Stimulated activated CD8-positive, alpha-beta memory T cell treated with anti-CD3 and anti-CD28 coated beads, Interleukin-4, amount 100 ng/mL, for 48 hours (primary cell): ENCODE data around the gene ST6GALNAC3.

Experiments
- DNase-seq: peaks from one replicate; pipeline ENCODE4 v3.0.0-alpha.2; 2020

Gene ST6GALNAC3

GRCh38 chr1:76256289-76257223 lies 182.0 kb downstream of the ST6GALNAC3 start:
- no peak for DNase-seq

GRCh38 chr1:76257823-76258222 lies 183.3 kb downstream of the ST6GALNAC3 start:
- DNase-seq = no peak

GRCh38 chr1:76259270-76259669 lies 184.7 kb downstream of the ST6GALNAC3 start:
- DNase-seq = no peak

DNA sequence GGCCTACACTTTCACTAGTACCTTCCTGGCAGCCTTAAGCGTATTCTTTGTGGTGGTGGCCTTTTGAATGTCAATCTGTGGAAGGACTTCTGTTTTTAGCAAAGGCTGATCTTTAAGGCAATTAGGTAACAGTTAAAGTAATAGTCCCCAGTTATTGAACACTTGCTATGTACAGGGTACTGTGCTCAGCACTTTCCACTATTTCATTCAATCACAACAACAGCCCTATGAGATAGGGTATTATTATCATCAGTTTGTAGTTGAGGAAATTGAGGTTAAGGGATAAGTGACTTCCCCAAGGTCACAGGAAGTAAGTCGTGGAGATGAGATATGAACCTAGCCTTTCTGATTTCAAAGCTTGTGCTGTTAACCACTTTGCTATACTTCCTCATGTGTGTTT lies 185.7 kb downstream of the ST6GALNAC3 start:
- DNase-seq = no peak

GRCh38 chr1:76262601-76263000 lies 188.1 kb downstream of the ST6GALNAC3 start:
- no peak for DNase-seq

DNA sequence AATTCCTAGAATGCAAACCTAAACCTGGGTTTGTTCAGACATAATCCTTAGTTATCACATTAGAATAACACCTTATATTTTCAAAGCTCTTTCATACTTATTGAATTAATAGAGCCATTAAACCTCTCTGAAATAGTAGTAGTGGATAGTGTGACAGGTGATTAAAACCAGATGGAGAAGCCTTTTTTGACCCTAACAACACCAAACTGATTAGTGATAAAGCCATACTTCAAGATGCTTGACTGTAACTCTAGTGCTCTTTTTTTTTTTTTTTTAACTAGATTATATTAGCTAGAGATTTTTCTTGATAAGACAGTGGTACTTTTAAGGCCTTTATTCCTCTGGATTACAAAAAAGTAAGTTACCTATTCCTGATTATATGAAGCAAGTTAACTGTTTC lies 190.1 kb downstream of the ST6GALNAC3 start:
- no peak for DNase-seq

GRCh38 chr1:76266762-76267161 lies 192.2 kb downstream of the ST6GALNAC3 start:
- DNase-seq = no peak

DNA sequence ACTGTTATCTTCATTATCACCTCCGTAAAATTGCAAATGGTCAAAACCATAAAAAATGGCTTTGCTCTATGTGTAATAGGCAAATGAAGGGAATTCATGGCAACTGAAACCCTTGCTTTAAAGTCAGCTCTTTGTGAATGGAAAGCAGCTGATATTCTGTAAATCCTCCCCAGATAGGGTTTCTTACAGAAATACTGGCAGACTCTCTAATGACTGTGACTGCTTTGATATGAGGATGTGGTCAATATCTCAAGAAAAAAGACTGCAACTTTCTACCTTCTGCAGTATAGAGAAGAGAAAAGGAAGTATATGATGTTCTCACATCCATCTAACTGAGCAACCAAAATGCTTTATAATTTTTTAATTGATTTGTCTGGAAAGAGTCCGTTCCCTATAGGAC lies 193.1 kb downstream of the ST6GALNAC3 start:
- no peak for DNase-seq

DNA sequence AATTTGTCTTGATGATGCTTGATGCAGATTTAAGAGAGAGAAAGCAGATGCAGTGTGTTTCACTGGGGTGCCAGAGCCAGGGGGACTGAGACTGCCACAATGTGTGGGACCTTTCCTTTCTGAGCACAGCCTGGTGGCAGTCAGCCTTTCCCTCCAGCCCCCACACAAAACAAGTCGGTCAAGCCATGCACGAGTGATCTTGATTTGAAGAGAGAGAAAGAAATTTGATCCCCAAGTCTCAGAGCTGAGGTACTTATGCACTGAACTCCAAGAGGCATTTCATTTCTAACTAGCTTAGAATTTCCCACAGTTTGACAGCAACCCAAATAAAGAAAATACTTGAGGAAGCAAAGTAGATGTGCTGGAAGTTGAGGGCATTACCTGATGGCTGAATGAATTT lies 193.8 kb downstream of the ST6GALNAC3 start:
- DNase-seq = no peak

DNA sequence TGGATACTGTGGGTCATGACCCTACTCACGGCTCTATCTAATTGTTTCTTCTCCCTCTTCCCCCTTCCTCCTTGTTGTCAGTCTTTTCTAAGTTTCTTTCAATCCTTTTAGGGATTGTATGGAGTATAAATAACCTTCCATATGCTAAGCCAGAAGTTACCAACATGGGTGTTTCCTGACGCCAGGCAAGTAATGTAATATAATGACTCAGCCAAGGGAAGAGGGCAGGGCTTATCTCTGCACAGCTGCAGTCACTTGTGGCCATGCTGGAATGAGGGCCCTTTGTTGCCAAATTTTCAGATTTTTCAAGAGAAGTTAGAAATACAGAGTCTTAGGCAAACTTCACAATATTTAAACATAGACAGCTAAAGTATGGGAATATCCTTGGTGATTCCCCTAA lies 194.6 kb downstream of the ST6GALNAC3 start:
- DNase-seq = no peak

GRCh38 chr1:76274302-76274701 lies 199.8 kb downstream of the ST6GALNAC3 start:
- DNase-seq = no peak

GRCh38 chr1:76274718-76275117 lies 200.2 kb downstream of the ST6GALNAC3 start:
- no peak for DNase-seq

DNA sequence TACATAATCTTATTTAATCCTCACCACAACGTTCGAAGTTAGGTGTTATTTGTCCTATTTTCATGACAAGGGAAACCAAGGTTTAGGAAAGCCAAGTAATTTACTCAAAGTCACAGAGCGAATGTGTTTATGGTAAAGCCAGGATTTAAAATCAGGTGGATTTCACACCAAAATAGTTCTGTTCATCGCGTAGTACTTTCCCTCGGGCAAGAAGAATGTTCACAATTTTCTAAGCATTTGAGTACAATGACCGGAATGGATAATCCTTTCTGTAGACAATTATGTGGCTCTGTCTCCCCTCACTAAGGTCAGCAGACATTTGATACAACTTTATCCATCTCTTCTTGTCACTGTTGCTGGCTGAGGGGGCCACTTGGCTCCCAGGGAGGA lies 204.2 kb downstream of the ST6GALNAC3 start:
- DNase-seq = no peak

- DNase-seq = no peak
Observed at GRCh38 chr1:76279101-76279748, 204.7 kb downstream of the ST6GALNAC3 start.

DNA sequence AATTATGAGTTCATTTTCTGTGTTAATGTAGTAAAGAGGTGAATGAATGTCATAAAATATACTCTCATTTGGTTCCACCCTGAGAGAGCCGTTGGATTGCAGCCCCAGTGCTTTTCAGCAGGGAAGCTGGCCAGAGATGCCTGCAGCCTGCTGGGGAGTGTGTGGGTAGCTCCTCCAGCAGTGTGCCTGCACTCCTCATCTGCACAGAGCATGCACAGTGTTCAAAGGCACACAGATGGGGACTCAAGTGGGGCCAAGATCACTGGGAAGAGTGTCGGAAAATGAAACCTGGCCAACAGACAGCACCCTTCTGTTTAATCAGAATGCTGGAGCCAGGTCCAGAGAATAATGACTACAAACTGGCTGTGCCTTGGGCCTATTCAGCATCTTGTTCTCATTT lies 206.8 kb downstream of the ST6GALNAC3 start:
- no peak for DNase-seq

DNA sequence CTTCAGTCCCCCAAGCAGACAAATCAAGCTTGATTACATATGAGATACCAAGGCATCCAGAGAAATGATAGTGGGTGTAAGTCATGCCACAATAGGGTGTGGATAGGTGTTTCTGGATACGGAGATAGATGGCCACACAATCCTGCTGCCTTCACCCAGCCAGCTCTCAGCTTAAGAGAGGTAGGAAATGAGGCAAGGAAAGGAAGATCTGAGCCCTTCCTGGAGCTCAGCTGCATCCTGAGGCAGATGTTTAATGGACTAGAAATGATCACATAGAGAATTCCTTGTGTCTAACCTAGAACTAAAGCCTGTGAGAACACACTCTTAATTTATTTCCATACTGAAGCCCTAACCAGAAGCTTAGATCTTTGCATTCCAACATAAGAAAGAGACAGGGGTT lies 210.3 kb downstream of the ST6GALNAC3 start:
- no peak for DNase-seq

DNA sequence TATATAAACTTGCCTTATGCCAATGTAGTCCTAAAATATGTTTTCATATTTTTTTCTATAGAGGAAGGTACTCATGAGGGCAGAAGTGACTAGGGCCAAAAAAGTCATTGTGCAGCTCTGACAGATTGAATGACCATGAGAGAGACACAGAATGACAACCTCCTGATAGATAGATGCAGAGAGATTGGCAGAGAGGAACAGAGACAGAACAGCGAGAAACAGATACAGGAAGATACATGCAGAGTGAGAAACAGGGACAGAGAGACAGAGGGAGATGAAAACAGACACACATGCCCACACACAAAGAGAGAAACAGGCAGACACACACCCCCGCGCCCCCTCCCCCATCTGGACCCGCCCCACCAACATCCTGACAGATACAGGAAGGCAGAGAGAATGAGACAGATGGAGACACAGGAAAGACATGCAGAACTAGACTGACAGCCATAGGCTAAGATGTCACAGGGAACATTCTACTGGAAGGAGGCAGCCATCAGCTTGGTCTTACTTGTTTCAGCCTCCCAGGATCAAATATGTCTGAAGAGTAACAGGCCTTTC lies 211.1 kb downstream of the ST6GALNAC3 start:
- no peak for DNase-seq

DNA sequence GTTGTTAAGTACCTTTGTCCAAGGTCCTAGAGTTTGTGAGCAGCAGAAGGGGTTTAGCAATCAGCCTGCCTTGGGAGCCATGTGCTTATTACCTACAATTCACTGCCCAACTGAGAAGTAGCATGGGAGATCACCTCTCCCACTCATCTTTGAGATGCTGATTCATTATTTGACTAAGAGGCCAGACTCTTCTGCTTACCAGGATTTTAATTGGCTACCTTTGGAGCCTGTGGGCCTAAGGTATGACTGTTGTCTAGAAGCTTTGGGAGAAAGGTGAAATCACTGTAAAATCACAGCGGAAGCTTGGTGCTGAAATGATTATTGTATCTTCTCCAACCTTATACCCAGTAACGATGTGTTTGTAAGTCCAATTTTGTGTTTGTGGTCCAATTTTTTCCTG lies 213.4 kb downstream of the ST6GALNAC3 start:
- no peak for DNase-seq

DNA sequence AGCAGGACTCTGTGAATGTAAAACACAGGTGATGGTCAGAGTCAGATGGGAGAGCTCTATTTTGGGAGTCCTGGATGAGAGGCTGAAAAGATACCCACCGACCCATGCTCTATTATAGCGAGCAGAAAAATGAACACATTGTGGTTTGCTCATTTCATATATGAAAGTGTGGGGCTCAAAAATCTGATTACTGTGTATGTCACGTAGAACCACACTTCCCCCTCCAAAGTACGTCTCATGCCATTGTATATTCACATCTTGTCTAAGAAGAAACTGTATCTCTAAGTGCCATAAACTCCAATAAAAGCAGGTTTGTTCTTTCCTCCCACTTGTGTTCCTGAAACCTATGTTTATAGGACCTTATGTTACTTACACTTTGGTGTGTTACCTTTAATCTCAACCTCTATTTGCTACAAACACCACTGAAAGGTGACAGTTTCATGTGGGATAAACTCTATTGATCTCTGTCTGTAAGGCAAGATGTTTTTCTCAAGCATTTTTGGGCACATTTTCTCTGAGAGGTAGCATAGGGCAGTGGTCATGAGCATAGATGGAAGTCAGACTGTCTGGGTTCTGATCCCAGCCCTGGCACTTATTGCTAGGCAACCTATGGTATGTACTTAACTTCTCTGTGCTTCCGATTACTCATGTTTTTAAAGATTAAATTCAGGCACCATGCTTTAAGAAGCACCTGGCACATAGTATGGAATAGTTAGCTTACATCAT lies 214.4 kb downstream of the ST6GALNAC3 start:
- DNase-seq = no peak

GRCh38 chr1:76289692-76290091 lies 215.1 kb downstream of the ST6GALNAC3 start:
- DNase-seq = no peak

DNA sequence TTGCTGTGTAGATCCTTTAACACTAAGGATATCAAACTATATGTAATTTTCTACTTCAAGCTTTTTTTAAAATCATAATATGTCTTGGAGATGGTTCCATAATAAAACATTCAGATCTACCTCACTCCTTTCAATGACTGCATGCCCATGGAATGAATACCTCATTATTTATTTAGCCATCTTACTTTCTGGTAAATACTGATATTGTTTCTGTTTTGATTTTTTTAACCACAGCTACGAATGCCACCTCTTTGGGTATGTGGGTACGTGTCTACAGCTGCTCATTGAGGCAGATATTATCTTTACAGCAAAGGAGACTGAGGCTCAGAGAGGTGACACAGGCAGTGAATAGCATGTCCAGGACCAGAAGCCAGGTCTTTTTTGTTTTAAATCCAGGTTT lies 215.7 kb downstream of the ST6GALNAC3 start:
- DNase-seq = no peak

DNA sequence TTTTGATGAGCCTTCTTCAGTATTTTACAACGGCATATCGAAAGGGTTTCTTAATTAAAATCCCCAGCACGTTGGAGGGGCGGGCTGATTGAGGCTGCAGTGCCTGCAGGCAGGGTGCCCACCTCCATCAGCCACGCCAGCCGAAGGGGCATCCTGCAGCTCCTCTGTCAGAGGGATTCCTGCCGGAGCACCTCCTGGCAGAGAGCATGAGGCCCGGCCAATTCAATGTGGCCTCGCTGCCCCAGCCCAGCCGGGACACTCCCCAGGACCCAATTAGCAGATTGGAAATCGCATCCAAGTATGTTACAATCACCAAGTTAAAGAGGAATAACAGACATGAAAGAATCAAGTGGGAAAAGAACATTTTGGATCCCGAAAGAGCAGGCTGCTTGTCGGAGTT lies 216.6 kb downstream of the ST6GALNAC3 start:
- DNase-seq = no peak

- no peak for DNase-seq
Observed at GRCh38 chr1:76291737-76292136, 217.2 kb downstream of the ST6GALNAC3 start.
